Activated CD4-positive, alpha-beta T cell treated with anti-CD3 and anti-CD28 coated beads, Interleukin-2, amount 50 U/mL, for 24 hours (primary cell): ENCODE measurements around the gene NOXA1.
"Not testable (repeated sequence)": the region's sequence is repeated elsewhere in the genome, so short reads cannot be mapped to it uniquely, and the experiment has no call there.

Experiments
- DNase-seq, 2 donors: peaks; one replicate each; pipeline ENCODE4 v3.0.0-alpha.2; 2020; ENCODE audit warnings: low read depth in 1 of 2, low spot score in 1 of 2

NOXA1 gene, protein sequence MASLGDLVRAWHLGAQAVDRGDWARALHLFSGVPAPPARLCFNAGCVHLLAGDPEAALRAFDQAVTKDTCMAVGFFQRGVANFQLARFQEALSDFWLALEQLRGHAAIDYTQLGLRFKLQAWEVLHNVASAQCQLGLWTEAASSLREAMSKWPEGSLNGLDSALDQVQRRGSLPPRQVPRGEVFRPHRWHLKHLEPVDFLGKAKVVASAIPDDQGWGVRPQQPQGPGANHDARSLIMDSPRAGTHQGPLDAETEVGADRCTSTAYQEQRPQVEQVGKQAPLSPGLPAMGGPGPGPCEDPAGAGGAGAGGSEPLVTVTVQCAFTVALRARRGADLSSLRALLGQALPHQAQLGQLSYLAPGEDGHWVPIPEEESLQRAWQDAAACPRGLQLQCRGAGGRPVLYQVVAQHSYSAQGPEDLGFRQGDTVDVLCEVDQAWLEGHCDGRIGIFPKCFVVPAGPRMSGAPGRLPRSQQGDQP

DNA sequence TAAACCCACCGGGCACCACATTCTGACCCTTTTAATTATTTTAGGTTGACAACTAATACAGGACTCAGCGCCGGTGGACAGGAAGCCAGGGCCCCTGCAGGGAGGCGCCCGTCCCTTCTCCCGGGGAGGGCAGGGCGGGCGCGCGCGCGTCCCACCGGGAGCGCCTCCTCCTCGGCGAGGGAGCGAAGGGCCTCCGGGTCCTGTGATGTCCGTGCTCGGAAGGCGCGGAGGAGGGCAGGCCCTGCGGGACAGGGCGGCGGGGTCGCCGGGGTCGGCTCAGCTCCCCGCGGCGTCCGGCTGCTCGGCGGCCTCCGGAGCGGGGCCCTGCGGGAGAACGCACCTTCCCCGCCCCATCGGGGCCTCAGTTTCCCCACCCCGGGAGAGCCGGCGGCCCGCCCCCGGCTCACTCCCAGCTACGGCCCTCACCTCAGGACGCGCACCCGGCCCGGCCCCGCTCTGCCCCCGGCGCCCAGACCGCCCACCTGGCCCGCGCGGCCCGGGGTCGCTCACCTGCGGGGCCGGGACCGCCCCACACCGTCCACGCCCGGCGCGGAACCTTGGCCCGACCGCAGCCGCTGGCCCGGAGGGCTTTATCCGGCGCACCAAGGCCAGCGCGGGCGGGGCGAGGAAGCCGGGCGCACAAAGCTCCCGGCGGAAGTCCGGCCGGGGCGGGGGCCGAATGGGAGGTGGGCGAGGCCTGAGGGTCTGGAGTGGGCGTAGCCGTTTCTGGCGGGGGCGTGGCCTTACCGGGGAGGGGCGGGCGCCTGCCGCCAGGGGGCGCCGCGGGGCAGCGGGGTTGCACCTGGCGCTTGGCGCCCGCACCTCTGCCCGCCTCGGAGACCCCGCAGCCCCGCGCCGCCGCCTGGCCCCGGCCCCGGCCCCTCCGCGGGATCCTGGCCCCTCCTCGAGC is at the start of gene NOXA1, which contains the start of gene EXD3:
Gene NOXA1, plus strand, starts transcription at position 790 of the 910 bp plus-strand sequence. CDS start 137 bp downstream, outside the sequence.
Gene EXD3, minus strand, starts transcription at position 559 of the 910 bp plus-strand sequence. CDS start 27,805 bp downstream, outside the sequence.
- DNase-seq = peak; percentile 91 to 92

DNA sequence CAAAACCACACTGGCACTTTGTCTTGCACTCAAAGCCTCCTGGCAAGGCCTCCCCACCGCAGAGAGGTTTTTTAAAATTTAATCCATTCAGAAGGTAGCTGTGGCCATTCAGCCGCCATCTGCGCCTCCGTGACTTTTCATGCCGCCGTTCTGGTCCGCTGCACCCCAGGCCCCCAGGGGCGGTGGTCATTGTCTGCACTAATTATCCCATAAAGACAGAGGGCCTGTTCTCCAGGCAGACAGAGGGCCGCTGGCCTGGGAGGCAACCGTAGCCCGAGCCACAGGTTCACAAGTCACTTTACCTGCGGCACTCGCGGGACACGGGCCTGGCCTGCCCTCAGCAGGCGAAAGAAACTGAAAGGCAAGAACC is 49.6 kb upstream of the NOXA1 start:
- DNase-seq = no peak

DNA sequence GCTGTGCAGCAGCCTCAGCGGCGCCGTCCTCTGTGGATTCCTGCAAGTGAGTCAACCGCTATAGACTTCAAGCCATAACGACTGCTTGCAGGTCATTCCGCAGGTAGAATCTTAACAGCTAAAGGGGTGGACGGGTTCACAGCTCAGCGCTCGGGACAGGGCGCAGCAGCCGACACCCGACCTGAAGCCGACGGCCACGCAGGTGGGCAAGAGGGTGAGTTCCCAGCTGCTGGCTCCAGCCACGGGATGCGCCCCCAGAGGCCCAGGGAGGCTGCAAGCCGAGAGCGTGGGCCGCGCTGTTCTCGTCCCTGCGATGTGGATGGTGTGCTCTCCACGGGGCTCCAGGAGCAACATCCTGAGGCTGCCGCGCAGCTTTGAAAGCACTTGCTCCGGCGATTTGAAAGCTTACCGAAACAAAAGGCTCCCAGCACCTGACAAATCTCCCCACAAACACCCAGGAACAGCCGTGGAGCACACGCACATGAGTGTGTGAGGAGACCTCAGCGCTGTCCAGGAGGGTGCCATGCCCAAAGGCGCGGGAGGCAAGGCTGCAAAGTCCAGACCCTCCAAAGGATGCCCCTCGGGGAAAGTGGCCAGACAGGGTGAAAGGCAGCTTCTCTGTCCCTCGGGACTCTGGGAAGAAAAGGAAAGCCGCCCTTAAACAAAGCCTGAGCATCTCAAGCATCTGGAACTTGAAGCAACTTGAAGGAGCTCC is 48.9 kb upstream of the NOXA1 start:
- DNase-seq = no peak

DNA sequence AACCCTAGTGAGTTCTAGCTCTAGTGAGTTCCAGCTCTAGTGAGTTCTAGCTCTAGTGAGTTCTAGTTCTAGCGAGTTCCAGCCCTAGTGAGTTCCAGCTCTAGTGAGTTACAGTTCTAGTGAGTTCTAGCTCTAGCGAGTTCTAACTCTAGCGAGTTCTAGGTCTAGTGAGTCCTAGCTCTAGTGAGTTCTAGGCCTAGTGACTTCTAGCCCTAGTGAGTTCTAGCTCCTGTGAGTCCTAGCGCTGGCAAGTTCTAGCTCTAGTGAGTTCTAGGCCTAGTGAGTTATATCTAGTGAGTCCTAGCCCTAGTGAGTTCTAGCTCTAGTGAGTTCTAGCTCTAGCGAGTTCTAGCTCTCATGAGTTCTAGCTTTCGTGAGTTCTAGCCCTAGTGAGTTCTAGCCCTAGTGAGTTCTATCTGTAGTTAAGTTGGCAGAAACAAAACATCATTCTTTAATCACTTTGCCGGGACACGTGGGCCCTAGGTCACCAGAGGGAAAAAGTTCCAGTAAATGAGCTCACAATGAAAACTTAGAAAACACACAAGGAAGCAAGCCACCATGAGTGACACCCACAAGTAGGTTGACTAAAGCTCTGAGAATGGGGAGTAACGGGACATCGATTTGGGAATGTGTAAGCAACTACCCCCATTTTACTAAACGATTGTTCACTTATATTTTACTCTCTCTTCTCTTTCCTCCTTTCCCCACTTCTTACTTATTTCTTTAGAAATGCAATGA is 47.7 kb upstream of the NOXA1 start:
- DNase-seq = no peak

DNA sequence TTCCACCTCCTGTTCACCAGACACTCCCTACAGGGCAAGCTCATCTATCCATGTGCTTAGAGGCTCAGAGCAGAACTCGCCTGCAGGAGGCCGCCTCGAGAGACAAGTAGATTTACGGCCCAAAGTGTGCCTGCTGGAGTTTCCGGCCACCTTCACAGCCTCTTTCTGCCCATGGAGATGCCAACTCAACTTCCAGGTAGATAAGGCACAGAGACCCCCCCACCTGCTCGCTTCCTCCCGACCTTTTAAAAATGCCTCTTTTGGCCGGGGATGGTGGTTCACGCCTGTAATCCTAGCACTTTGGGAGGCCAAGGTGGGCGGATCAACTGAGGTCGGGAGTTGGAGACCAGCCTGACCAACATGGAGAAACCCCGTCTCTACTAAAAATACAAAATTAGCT is 46.8 kb upstream of the NOXA1 start:
- DNase-seq = no peak

DNA sequence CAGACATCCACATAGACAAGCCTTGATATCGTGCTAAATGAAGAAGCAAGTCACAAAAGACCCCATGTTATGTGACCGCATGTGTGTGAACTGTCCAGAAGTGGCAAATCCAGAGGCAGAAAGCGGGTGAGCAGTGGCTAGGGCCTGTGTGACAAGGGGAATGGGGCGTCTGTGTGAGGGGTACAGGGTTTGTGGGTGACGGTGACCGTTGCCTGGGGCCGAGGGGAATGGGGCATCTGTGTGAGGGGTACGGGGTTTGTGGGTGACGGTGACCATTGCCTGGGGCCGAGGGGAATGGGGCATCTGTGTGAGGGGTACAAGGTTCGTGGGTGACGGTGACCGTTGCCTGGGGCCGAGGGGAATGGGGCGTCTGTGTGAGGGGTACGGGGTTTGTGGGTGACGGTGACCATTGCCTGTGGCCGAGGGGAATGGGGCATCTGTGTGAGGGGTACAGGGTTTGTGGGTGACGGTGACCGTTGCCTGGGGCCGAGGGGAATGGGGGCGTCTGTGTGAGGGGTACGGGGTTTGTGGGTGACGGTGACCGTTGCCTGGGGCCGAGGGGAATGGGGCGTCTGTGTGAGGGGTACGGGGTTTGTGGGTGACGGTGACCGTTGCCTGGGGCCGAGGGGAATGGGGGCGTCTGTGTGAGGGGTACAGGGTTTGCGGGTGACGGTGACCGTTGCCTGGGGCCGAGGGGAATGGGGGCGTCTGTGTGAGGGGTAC is 44.3 kb upstream of the NOXA1 start:
- DNase-seq = not testable (repeated sequence)

DNA sequence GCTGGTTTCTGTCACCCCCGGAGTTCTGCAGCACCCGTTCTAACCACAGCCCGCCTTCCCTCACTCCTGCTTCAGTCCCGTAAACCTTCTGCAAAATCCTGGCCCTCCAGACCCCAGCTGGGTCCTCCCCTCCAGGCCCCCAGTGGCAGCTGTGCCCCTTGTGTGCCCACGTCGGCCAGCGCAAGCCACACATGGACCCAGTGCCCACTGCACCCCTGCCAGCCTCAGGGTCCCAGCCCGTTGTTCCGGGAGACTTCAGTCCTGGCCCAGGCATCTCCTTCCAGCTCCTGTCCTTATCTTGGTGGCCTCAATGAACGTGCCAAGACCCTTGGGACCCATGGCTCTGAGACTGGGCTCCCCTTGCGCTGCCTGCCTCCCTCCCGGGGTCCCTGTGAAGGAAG is 43.4 kb upstream of the NOXA1 start:
- no peak for DNase-seq

DNA sequence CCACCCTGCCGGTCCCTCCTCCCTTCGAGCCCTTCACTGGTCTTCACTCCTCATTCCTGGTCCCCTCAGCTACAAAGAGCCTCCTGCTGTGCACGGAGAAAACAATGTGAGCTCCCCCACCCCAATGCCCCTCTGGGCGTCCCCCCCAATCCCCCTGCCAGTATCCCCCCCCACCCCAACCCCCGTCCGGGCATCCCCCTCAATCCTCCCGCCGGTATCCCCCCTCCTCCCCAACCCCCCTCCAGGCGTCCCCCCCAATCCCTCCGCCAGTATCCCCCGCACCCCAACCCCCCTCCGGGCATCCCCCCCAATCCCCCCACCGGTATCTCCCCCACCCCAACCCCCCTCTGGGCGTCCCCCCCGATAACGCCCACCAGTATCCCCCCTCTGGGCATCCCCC is 43.0 kb upstream of the NOXA1 start:
- no peak for DNase-seq

DNA sequence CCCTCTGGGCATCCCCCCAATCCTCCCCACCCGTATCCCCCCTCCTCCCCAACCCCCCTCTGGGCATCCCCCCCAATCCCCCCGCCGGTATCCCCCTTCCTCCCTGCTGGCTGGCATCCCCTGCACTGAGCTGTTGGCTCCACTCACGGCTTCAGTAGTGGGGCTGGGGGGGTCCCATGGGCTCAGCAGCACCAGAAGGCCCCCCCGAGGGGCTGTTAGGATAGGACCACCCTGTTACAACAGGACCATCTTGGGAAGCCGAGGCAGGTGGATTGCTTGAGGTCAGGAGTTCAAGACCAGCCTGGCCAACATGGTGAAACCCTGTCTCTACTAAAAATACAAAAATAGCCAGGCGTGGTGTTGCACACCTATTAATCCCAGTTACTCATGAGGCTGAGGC is 42.6 kb upstream of the NOXA1 start:
- DNase-seq = no peak

DNA sequence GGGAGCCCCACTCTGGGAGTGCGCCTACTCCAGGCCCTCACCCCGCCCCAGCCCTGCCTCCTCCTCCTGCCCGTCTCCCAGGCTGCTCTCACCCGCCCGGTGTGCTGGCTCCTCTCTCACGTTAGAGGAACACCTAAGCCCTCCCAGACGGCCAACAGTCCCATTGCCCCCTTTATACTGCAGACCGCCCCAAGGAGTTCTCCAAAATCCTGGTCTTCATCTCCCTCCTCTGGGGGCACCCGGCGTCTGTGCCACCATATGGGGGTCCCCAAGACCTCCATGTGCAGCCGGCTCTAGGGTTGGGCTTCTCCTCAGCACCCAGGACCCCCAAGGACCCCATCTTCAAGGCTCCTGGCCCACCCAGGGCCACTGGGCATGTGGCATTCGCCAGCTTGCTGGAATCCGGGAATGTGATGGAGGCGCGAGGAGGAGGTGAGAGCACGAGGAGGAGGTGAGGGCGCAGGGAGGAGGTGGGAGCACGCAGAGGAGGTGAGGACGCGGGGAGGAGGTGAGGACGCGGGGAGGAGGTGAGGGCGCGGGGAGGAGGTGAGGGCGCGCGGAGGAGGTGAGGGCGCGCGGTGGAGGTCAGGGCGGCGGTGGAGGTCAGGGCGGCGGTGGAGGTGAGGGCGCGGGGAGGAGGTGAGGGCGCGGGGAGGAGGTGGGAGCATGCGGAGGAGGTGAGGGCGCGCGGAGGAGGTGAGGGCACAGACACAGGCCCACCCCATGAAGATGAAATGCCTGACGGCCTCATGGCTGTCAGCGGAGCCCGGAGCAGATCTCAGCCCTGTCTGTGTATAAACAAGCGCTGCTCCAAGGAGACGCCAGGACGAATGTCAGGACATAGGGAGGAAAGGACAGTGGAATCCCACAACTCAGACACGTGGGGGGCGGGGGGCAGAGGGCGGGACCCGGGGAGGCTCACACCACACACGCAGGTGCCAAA is 41.4 kb upstream of the NOXA1 start:
- DNase-seq = no peak

DNA sequence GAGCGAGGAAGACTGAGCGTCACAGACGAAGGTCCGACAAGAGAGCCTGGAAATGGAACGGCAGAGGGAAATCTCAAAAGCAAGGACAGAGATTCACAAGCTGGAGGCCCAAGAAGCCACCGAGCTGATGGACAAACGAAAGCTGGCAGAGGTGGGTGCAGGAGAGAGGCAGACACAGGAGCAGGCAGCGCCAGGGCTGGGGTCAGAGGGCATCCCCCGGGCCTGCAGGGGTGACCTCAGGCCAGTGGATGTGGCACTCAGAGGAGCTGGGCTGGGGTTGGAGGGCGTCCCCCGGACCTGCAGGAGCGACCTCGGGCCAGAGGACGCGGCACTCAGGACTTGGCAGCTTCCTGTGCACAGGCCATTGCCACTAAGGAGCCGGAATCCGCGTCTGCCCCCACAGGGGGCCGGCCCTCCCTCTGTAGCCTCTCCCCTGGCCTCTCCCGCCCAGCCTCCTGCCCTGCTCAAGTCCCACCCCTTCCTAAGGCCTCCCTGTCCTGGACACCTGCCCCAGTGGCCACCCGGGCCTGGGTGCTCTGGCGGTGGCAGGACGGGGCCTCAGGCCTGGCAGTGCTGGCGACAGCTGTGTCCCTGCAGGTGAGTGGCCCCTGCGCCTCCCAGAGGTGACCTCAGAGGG is 40.6 kb upstream of the NOXA1 start:
- no peak for DNase-seq

DNA sequence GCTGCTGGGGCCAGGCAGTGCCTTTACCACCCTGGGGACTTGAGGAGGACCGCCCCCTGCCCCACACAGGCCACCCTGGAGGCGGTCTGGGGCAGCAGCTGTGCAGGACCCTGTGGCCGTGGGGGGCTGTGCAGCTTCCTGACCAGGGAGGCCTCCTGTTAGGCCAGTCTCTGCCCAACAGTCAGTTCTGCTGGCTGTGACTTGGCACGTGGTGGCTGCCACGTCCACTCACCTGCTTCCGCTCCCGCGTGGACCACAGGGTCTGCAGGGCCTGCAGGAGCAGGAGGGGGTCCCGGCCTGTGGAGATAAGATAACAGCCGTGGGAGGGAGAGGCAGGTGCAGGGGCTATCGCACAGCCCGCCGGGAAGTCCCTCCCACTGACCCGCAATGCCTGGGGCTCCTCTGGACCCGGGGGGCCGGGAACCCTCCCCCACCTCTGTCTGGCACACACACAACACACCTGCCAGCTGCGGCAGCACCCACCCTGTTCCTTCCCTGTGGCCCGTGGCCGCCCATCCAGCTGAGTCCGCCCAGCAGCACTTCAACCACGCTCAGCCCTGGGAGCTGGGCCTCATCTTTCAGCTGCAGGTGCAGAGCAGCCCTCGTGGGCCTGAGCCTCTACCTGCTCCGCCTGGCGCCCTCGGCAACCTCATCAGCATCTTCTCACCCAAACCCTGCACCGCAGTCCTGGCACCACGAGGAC is 40.0 kb upstream of the NOXA1 start:
- no peak for DNase-seq

DNA sequence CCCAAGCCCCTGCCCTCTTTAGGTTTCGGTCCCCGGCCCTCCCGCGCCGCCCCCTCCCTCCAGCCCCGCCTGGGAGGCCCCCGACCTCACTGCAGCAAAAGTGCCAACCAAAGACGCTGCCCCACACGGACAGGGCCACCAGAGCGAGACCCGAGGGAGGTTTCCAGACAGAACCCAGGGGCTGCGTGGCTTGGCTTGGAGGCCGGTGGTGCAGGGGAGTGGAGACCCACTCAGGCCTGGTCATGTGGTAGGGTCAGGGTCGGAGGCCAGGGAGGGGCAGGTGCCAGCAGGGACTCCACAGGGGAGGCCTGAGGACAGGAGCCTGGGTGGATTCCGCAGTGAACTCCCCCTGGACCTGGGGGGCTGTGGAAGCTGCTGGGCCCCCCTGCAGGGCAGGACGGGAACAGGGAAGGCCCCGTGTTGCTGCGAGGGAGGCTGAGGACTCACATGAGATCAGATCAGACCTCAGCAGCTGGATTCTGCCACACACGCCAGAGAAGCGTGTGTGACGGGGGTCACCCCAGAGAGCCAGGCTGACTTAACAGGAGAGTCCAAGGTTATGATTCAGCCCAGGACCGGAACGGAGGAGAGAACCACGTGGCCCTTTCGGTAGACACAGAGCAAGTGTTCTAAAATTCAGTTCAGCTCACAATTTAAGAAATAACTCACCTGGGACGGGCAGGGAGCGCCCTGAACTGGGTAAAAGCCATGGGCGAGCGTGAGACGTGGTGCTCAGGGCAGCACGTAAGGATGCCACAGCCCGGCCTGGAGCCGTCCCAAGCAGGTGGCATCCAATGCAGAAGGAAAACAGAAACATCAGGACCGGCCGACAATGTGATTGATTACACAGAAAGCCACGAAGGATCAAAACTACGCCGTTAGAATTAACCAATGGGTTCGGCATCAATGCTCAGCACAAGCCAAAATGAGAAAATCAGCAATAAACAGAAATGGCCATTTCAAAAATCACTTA is 39.1 kb upstream of the NOXA1 start:
- DNase-seq = no peak

DNA sequence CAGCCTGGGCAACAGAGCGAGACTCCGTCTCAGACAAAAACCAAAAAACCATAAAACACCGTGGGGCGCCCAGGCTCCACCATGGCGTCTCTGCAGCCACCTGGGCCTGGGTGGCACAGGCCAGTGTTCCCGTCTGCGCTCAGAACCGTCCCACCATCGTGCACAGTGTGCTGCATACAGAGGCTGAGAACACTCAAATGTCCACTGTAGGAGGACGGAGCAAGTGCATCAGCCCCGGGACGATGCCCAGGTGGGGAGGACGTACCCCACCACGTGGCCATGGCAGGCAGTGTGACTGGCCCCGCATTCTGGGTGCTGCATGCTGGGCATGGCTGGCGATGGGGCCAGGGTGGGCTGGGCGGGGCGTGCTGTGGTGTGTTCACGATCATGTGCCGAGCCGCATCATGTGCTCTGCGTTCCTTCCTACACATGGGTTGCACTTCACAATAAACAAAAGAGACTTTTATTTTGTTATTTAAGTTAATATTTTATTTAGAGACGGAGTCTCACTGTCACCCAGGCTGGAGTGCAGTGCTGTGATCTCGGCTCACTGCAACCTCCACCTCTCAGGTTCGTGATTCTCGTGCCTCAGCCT is 38.0 kb upstream of the NOXA1 start:
- DNase-seq = no peak

DNA sequence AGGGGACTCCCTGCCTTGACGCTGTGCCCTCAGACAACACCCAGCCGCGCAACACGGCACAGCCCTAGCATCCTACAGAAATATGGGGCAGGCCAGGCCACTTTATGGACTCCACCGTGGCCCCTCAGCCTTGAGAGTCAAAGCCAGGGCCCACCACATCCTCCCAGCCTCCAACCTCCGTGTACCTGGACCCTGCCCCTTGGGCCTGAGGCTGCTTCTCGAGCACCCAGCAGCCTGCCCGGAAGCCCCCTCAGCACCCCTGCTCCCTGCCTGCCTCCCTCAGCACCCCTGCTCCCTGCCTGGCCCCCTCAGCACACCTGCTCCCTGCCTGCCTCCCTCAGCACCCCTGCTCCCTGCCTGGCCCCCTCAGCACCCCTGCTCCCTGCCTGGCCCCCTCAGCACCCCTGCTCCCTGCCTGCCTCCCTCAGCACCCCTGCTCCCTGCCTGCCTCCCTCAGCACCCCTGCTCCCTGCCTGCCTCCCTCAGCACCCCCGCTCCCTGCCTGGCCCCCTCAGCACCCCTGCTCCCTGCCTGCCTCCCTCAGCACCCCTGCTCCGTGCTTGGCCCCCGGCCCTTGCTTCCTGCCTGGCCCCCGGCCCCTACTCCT is 36.6 kb upstream of the NOXA1 start:
- not testable (repeated sequence) for DNase-seq
